Tibial nerve (tissue), 4 donors: ENCODE results near the gene TRDN.

ENCODE experiments used
- CTCF ChIP-seq, 5 experiments: fragments of 200-600 bp in 3 of 5; fragments of 450-650 bp in 2 of 5; sonication (generic) in 3 of 5; IDR thresholded peaks; one replicate each; pipeline ENCODE4 v1.5.1; 2016 to 2019; ENCODE audit warnings: antibody characterized with exemption in 5 of 5, mild to moderate bottlenecking in 3 of 5, moderate library complexity in 2 of 5
- EP300 ChIP-seq, 2 donors: sonication (generic); formaldehyde crosslinking; IDR thresholded peaks; one replicate each; pipeline ENCODE4 v1.6.1; 2017; ENCODE audit warnings: antibody characterized with exemption in 2 of 2, mild to moderate bottlenecking in 1 of 2
- POLR2A ChIP-seq, 2 donors: fragments of 450-650 bp; IDR thresholded peaks; one replicate each; pipeline ENCODE4 v1.6.1; 2017; ENCODE audit warnings: antibody characterized with exemption in 2 of 2, mild to moderate bottlenecking in 2 of 2, moderate library complexity in 2 of 2

- TF ChIP-seq CTCF (IDR thresholded peaks at IDR 0.05) (no peak), POLR2A (IDR thresholded peaks at IDR 0.05) (no peak), EP300 (IDR thresholded peaks at IDR 0.05) (no peak)
Measured at GRCh38 chr6:123529843-123530242, 106.9 kb downstream of the TRDN start.
